Measurements from ENCODE around the gene OR52W1.

DNA sequence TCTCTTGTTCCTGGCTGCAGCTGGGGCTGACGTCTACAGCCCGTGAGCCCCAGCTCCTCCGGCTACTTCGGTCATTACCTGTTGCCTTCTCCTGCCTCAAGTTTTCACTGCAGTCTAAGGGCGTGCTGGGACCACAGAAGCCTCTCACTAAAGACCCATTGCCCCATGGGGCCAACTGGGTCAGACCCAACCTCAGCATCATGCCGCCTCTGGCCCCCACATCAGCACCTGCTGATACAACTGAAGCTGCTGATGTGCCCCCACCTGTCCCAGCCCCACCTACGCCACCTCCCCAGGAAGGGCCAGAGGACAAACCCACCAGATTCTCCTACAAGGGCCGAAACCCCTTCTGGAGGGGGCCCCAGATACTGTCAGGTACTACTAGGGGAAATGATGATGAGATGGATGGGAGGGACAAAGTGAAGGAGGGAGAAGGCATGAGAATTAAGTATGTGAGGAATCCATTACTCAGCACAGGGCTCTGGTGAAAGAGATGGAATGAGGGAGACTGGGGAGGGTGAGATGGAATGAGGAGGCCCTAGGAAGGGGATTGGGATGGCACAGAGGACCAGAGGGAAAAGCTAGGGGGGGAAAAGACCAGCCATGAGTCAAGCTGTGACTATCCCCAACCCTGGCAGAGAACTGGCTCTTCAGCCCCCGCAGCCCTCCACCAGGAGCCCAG, 11.4 kb downstream of the OR52W1 start:
- TF ChIP-seq, protein P1, sequence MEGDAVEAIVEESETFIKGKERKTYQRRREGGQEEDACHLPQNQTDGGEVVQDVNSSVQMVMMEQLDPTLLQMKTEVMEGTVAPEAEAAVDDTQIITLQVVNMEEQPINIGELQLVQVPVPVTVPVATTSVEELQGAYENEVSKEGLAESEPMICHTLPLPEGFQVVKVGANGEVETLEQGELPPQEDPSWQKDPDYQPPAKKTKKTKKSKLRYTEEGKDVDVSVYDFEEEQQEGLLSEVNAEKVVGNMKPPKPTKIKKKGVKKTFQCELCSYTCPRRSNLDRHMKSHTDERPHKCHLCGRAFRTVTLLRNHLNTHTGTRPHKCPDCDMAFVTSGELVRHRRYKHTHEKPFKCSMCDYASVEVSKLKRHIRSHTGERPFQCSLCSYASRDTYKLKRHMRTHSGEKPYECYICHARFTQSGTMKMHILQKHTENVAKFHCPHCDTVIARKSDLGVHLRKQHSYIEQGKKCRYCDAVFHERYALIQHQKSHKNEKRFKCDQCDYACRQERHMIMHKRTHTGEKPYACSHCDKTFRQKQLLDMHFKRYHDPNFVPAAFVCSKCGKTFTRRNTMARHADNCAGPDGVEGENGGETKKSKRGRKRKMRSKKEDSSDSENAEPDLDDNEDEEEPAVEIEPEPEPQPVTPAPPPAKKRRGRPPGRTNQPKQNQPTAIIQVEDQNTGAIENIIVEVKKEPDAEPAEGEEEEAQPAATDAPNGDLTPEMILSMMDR (IDR thresholded peaks at IDR 0.05; ENCODE audit: low read depth, low read length, poor library complexity, severe bottlenecking) = no peak
- no peak for TF ChIP-seq EZH2phosphoT487 (IDR thresholded peaks at IDR 0.05; ENCODE audit: borderline replicate concordance, low read length)
